ENCODE measurements around the gene PEAR1. TPM values are rescaled to one million over a fixed set of nuclear protein-coding genes. Genes with fewer than 3 reads are reported as not detected.

Gene PEAR1
- total RNA-seq, result 1.7 TPM

GRCh38 chr1:156893048-156893953, at the start of gene PEAR1:
Gene PEAR1, plus strand, starts transcription at chr1:156893718. Its CDS starts 10,209 bp downstream, at chr1:156903927.
- H3K9me3 ChIP-seq (ENCODE audit: low read depth, low read length), result no peaks in the 10 kb centered on the region
- H3K4me1 ChIP-seq (ENCODE audit: insufficient read depth, low read length), result peaks cover 18% of the 10 kb centered on the region
- peaks cover 33% of the 10 kb centered on the region for H3K27me3 ChIP-seq (ENCODE audit: insufficient read depth, low read length)
- no peak within 1 kb of the TSS for H3K4me3 ChIP-seq (ENCODE audit: low read length)

GRCh38 chr1:156844102-156844501, 49.4 kb upstream of the PEAR1 start:
- Histone ChIP-seq H3K4me3 (ENCODE audit: low read length) (no peak overlapping the region), H3K9me3 (ENCODE audit: low read depth, low read length) (no peaks in the 10 kb centered on the region), H3K4me1 (ENCODE audit: insufficient read depth, low read length) (peaks cover 13% of the 10 kb centered on the region), H3K27me3 (ENCODE audit: insufficient read depth, low read length) (peaks cover 39% of the 10 kb centered on the region)

GRCh38 chr1:156844638-156845037, 48.9 kb upstream of the PEAR1 start:
- no peak overlapping the region for H3K4me3 ChIP-seq (ENCODE audit: low read length)
- peaks cover 13% of the 10 kb centered on the region for H3K4me1 ChIP-seq (ENCODE audit: insufficient read depth, low read length)
- peaks cover 39% of the 10 kb centered on the region for H3K27me3 ChIP-seq (ENCODE audit: insufficient read depth, low read length)
- no peaks in the 10 kb centered on the region for H3K9me3 ChIP-seq (ENCODE audit: low read depth, low read length)

- H3K4me1 ChIP-seq (ENCODE audit: insufficient read depth, low read length), result peaks cover 13% of the 10 kb centered on the region
- no peaks in the 10 kb centered on the region for H3K9me3 ChIP-seq (ENCODE audit: low read depth, low read length)
- H3K27me3 ChIP-seq (ENCODE audit: insufficient read depth, low read length), result peaks cover 39% of the 10 kb centered on the region
- no peak overlapping the region for H3K4me3 ChIP-seq (ENCODE audit: low read length)
These were observed 48.2 kb upstream of the PEAR1 start for GRCh38 chr1:156845055-156845952.

GRCh38 chr1:156845953-156846545, 47.5 kb upstream of the PEAR1 start:
- no peak overlapping the region for H3K4me3 ChIP-seq (ENCODE audit: low read length)
- H3K9me3 ChIP-seq (ENCODE audit: low read depth, low read length), result no peaks in the 10 kb centered on the region
- peaks cover 39% of the 10 kb centered on the region for H3K27me3 ChIP-seq (ENCODE audit: insufficient read depth, low read length)
- peaks cover 13% of the 10 kb centered on the region for H3K4me1 ChIP-seq (ENCODE audit: insufficient read depth, low read length)

- peaks cover 39% of the 10 kb centered on the region for H3K27me3 ChIP-seq (ENCODE audit: insufficient read depth, low read length)
- H3K9me3 ChIP-seq (ENCODE audit: low read depth, low read length), result no peaks in the 10 kb centered on the region
- peaks cover 13% of the 10 kb centered on the region for H3K4me1 ChIP-seq (ENCODE audit: insufficient read depth, low read length)
- no peak overlapping the region for H3K4me3 ChIP-seq (ENCODE audit: low read length)
These were observed 46.9 kb upstream of the PEAR1 start for GRCh38 chr1:156846643-156847042.

- Histone ChIP-seq H3K4me3 (ENCODE audit: low read length) (no peak overlapping the region), H3K27me3 (ENCODE audit: insufficient read depth, low read length) (peaks cover 34% of the 10 kb centered on the region), H3K9me3 (ENCODE audit: low read depth, low read length) (no peaks in the 10 kb centered on the region), H3K4me1 (ENCODE audit: insufficient read depth, low read length) (peaks cover 13% of the 10 kb centered on the region)
These were observed 45.7 kb upstream of the PEAR1 start for GRCh38 chr1:156847591-156848460.

- no peaks in the 10 kb centered on the region for H3K9me3 ChIP-seq (ENCODE audit: low read depth, low read length)
- no peak overlapping the region for H3K4me3 ChIP-seq (ENCODE audit: low read length)
- peaks cover 28% of the 10 kb centered on the region for H3K27me3 ChIP-seq (ENCODE audit: insufficient read depth, low read length)
These were observed 44.9 kb upstream of the PEAR1 start for GRCh38 chr1:156848461-156849150.

GRCh38 chr1:156849151-156849496, 44.4 kb upstream of the PEAR1 start:
- Histone ChIP-seq H3K27me3 (ENCODE audit: insufficient read depth, low read length) (peaks cover 23% of the 10 kb centered on the region), H3K9me3 (ENCODE audit: low read depth, low read length) (no peaks in the 10 kb centered on the region), H3K4me1 (ENCODE audit: insufficient read depth, low read length) (peaks cover 13% of the 10 kb centered on the region), H3K4me3 (ENCODE audit: low read length) (no peak overlapping the region)

More at GRCh38 chr1:156848461-156849150, 44.9 kb upstream of the PEAR1 start:
- peaks cover 13% of the 10 kb centered on the region for H3K4me1 ChIP-seq (ENCODE audit: insufficient read depth, low read length)

- peaks cover 11% of the 10 kb centered on the region for H3K27me3 ChIP-seq (ENCODE audit: insufficient read depth, low read length)
- H3K4me3 ChIP-seq (ENCODE audit: low read length), result no peak overlapping the region
- peaks cover 6% of the 10 kb centered on the region for H3K4me1 ChIP-seq (ENCODE audit: insufficient read depth, low read length)
These were observed 41.6 kb upstream of the PEAR1 start for GRCh38 chr1:156851779-156852417.

GRCh38 chr1:156852418-156852874, 41.1 kb upstream of the PEAR1 start:
- Histone ChIP-seq H3K9me3 (ENCODE audit: low read depth, low read length) (no peaks in the 10 kb centered on the region), H3K4me1 (ENCODE audit: insufficient read depth, low read length) (peaks cover 6% of the 10 kb centered on the region), H3K4me3 (ENCODE audit: low read length) (no peak overlapping the region), H3K27me3 (ENCODE audit: insufficient read depth, low read length) (peaks cover 14% of the 10 kb centered on the region)

More at GRCh38 chr1:156851779-156852417, 41.6 kb upstream of the PEAR1 start:
- H3K9me3 ChIP-seq (ENCODE audit: low read depth, low read length), result no peaks in the 10 kb centered on the region

- Histone ChIP-seq H3K27me3 (ENCODE audit: insufficient read depth, low read length) (peaks cover 14% of the 10 kb centered on the region), H3K4me1 (ENCODE audit: insufficient read depth, low read length) (no peaks in the 10 kb centered on the region), H3K4me3 (ENCODE audit: low read length) (no peak overlapping the region)
These were observed 39.8 kb upstream of the PEAR1 start for GRCh38 chr1:156853761-156854160.

GRCh38 chr1:156854634-156855033, 38.9 kb upstream of the PEAR1 start:
- Histone ChIP-seq H3K4me3 (ENCODE audit: low read length) (no peak overlapping the region), H3K9me3 (ENCODE audit: low read depth, low read length) (no peaks in the 10 kb centered on the region), H3K4me1 (ENCODE audit: insufficient read depth, low read length) (peaks cover 6% of the 10 kb centered on the region), H3K27me3 (ENCODE audit: insufficient read depth, low read length) (peaks cover 22% of the 10 kb centered on the region)

More at GRCh38 chr1:156853761-156854160, 39.8 kb upstream of the PEAR1 start:
- no peaks in the 10 kb centered on the region for H3K9me3 ChIP-seq (ENCODE audit: low read depth, low read length)

All from mononuclear cell (primary cell).